ENCODE results near the gene RGP1.

Gene RGP1

DNA sequence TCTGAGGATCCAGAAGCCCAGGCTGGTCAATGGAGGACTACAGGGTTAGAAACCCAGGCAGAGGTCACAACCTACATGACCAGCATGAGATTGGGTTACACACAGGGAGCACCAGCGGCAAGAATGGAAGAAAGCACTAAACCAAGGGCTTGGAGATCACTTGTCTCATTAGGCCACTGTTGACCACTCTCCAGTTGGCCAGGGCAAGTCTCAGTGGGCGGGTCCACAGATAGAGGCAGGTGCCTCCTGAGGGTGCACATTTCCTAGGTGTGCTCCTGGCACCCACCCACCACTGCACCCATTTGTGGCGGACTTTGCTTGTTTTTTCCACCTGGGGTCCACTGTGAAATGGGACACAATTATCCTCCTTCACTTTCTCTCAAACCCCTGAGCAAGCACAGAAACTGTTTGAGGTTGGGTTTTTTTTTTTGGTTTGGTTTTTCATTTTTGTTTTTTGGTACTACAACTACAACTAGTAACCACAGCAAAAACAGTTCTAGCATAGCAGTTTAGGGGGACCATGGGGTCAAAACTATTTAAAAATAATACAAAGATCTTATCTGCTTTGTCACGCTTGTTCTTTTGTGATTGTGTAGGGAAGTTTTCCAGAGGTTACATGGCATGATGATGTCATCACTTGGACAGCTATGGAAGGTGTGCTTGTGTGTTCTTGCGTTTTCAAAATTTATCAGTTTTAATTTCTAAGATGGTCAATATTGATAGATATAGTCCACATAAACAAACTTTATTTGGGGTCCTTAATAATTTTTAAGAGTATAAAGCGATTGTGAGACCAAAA lies 48.4 kb downstream of the RGP1 start:
- Mint-ChIP-seq H3K27ac (no peak overlapping the region), H3K9me3 (no peaks in the 10 kb centered on the region), H3K4me3 (no peak overlapping the region), H3K36me3 (ENCODE audit: low read depth) (peaks cover 23% of the 10 kb centered on the region), H3K27me3 (ENCODE audit: low read depth, poor library complexity) (no peaks in the 10 kb centered on the region), H3K4me1 (peaks cover 61% of the 10 kb centered on the region)
- DNase-seq = no peak
- TF ChIP-seq, protein P1, sequence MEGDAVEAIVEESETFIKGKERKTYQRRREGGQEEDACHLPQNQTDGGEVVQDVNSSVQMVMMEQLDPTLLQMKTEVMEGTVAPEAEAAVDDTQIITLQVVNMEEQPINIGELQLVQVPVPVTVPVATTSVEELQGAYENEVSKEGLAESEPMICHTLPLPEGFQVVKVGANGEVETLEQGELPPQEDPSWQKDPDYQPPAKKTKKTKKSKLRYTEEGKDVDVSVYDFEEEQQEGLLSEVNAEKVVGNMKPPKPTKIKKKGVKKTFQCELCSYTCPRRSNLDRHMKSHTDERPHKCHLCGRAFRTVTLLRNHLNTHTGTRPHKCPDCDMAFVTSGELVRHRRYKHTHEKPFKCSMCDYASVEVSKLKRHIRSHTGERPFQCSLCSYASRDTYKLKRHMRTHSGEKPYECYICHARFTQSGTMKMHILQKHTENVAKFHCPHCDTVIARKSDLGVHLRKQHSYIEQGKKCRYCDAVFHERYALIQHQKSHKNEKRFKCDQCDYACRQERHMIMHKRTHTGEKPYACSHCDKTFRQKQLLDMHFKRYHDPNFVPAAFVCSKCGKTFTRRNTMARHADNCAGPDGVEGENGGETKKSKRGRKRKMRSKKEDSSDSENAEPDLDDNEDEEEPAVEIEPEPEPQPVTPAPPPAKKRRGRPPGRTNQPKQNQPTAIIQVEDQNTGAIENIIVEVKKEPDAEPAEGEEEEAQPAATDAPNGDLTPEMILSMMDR (IDR thresholded peaks at IDR 0.05) = no peak

DNA sequence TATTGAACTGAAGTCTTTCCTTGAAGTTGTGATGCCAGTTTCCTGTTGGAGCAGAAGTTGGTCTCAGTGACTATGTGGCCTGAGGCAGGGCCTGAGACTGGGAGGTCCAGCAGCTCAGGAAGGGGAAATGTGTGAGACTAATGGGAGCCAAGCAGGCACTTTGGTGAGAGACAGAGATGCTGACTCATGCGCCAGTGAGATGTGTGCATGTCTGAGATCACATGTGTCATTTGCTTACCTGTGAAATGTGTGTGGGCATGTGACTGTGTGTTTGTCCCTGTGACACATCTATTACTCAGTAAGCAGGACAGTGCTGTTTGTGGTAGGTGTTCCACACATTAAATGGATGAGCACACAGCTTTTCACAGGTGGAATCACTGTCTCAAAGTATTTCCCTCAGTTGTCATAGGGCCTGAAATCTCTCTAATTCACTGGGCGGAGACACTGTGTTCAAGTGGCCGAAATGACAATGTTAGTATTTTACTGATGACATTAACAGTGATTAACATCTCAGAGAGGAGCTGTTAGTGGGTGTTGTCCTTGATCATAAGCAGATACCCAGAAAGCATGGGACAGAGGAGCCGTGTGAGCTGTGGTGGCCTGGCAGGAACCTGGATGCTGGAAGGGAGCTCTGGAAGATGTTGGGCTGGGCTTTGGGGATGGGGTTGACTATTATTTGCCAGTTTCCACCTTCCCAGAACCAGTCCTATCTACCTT lies 49.7 kb downstream of the RGP1 start:
- no peak overlapping the region for H3K27ac Mint-ChIP-seq
- peaks cover 32% of the 10 kb centered on the region for H3K36me3 Mint-ChIP-seq (ENCODE audit: low read depth)

GRCh38 chr9:35800530-35800929 lies 51.4 kb downstream of the RGP1 start:
- Mint-ChIP-seq H3K4me1 (peaks cover 33% of the 10 kb centered on the region), H3K36me3 (ENCODE audit: low read depth) (peaks cover 39% of the 10 kb centered on the region), H3K27me3 (ENCODE audit: low read depth, poor library complexity) (no peaks in the 10 kb centered on the region), H3K4me3 (no peak overlapping the region), H3K27ac (no peak overlapping the region), H3K9me3 (no peaks in the 10 kb centered on the region)
- TF ChIP-seq, protein P1 (IDR thresholded peaks at IDR 0.05) = no peak
- DNase-seq = no peak

More for the DNA sequence above, 49.7 kb downstream of the RGP1 start:
- TF ChIP-seq, protein P1 (IDR thresholded peaks at IDR 0.05) = no peak
- H3K27me3 Mint-ChIP-seq (ENCODE audit: low read depth, poor library complexity) = no peaks in the 10 kb centered on the region
- peaks cover 48% of the 10 kb centered on the region for H3K4me1 Mint-ChIP-seq
- no peak for DNase-seq
- H3K4me3 Mint-ChIP-seq = no peak overlapping the region
- H3K9me3 Mint-ChIP-seq = no peaks in the 10 kb centered on the region

DNA sequence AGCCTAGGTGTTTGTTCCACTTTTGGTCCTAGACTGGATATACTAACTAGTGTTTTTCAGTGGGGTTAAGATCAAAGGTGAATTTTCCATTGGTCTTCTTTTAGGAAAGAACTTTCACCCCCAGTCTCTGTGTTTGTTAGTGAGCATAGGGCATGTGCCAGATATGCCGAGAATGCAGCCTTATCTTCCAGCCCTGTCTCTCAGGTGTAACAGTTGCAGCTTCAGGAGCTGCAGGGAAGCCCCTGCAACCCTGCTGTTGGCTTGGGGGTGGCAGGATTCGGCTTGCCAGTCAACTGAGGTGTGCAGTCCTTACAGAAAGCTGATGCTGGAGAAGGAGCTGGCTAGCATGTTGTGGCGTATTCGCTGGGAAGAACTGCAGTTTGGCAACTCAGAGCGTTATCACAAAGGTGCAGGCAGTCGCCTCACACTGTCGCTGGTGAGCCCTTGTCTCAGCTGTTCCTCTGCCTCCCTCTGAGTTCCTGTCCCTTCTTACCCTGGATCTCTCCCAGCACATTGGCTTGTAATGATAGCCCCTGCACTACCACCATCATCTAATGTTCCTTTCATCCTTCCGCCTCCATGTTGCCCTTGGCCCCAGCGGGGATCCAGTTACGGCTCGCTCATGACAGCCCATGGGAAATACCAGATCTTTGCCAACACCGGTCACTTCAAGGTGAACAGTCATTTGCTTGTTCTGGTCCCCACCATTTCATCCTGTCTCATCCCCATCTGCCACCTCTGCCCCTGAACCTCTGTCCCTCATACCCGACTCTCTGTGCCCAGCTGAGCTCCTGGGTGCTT lies 52.4 kb downstream of the RGP1 start:
- TF ChIP-seq, protein P1 (IDR thresholded peaks at IDR 0.05) = no peak
- Mint-ChIP-seq H3K36me3 (ENCODE audit: low read depth) (peaks cover 46% of the 10 kb centered on the region), H3K9me3 (no peaks in the 10 kb centered on the region), H3K4me1 (peaks cover 25% of the 10 kb centered on the region), H3K27me3 (ENCODE audit: low read depth, poor library complexity) (no peaks in the 10 kb centered on the region), H3K4me3 (no peak overlapping the region), H3K27ac (peak overlapping the region; percentile 5)
- no peak for DNase-seq

DNA sequence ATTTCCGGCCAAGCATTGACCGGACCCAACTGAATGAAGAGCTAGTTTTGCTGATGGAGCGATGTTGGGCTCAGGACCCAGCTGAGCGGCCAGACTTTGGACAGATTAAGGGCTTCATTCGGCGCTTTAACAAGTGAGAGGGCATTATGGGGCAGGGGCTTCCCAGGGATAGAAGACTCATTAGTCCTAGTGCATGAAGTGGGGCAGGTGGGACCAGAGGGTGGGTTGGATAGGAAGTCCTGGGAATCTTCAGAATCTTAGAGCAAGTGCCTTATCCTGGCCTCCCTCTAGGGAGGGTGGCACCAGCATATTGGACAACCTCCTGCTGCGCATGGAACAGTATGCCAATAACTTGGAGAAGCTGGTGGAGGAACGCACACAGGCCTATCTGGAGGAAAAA lies 57.0 kb downstream of the RGP1 start:
- no peak for DNase-seq
- Mint-ChIP-seq H3K27me3 (ENCODE audit: low read depth, poor library complexity) (no peaks in the 10 kb centered on the region), H3K4me3 (no peak overlapping the region), H3K4me1 (peaks cover 8% of the 10 kb centered on the region), H3K36me3 (ENCODE audit: low read depth) (peaks cover 50% of the 10 kb centered on the region), H3K9me3 (no peaks in the 10 kb centered on the region), H3K27ac (no peak overlapping the region)
- TF ChIP-seq, protein P1 (IDR thresholded peaks at IDR 0.05) = no peak

Measured in nephron progenitor cell (in vitro differentiated cells).